DOHH2 (cell line): Measurements from ENCODE around the gene AQP7.
"Not testable (repeated sequence)": the region's sequence is repeated elsewhere in the genome, so short reads cannot be mapped to it uniquely, and the experiment has no call there.

ENCODE experiments used
- H3F3A ChIP-seq: fragments of 200-600 bp; sonication (generic), shearing (Covaris generic); 2 replicates; pipeline ENCODE4 v1.6.0; 2016; ENCODE audit warnings: antibody characterized with exemption, mild to moderate bottlenecking; ENCODE audit not compliant: control insufficient read depth, insufficient read depth
- H3K27ac ChIP-seq: fragments of 200-600 bp; sonication (generic); 2 replicates; pipeline ENCODE4 v1.5.1; 2014; ENCODE audit warnings: low read depth, mild to moderate bottlenecking, low read length, moderate library complexity
- H3K27me3 ChIP-seq: fragments of 200-600 bp; sonication (generic); 2 replicates; pipeline ENCODE4 v1.6.1; 2014; ENCODE audit warnings: mild to moderate bottlenecking, low read length, mixed read lengths; ENCODE audit not compliant: control insufficient read depth
- H3K36me3 ChIP-seq: fragments of 200-600 bp; sonication (generic); 2 replicates; pipeline ENCODE4 v1.6.1; 2014; ENCODE audit warnings: mild to moderate bottlenecking, low read length, moderate library complexity, mixed read lengths; ENCODE audit not compliant: control insufficient read depth
- H3K4me1 ChIP-seq: fragments of 200-600 bp; sonication (generic); 2 replicates; pipeline ENCODE4 v1.6.1; 2014; ENCODE audit warnings: mild to moderate bottlenecking, low read length, mixed read lengths; ENCODE audit not compliant: control insufficient read depth
- H3K4me2 ChIP-seq: fragments of 200-600 bp; sonication (generic); 2 replicates; pipeline ENCODE4 v1.6.0; 2014; ENCODE audit warnings: mild to moderate bottlenecking, low read length, moderate library complexity
- H3K4me3 ChIP-seq: fragments of 200-600 bp; sonication (generic); 2 replicates; pipeline ENCODE4 v1.5.1; 2014; ENCODE audit warnings: mild to moderate bottlenecking, low read length, mixed read lengths
- H3K79me2 ChIP-seq: fragments of 200-600 bp; sonication (generic); 2 replicates; pipeline ENCODE4 v1.6.1; 2014; ENCODE audit warnings: mild to moderate bottlenecking, low read length, mixed read lengths; ENCODE audit not compliant: control insufficient read depth
- H3K9me2 ChIP-seq: fragments of 200-600 bp; sonication (generic); replicated peaks from 2 replicates; pipeline ENCODE4 v1.6.1; 2014; ENCODE audit warnings: mild to moderate bottlenecking, low read length, mixed read lengths; ENCODE audit not compliant: control insufficient read depth
- H3K9me3 ChIP-seq: fragments of 200-600 bp; sonication (generic); 2 replicates; pipeline ENCODE4 v1.6.1; 2014; ENCODE audit warnings: antibody characterized with exemption, low read length, mixed read lengths; ENCODE audit not compliant: control insufficient read depth, insufficient read depth
- H4K20me1 ChIP-seq: fragments of 200-600 bp; sonication (generic); 2 replicates; pipeline ENCODE4 v1.6.0; 2014; ENCODE audit warnings: low read depth, mild to moderate bottlenecking, antibody characterized with exemption, low read length, moderate library complexity; ENCODE audit not compliant: control insufficient read depth, insufficient read depth
- EZH2phosphoT487 ChIP-seq: fragments of 200-600 bp; sonication (generic); IDR thresholded peaks from 2 replicates; pipeline ENCODE4 v1.6.1; 2017; ENCODE audit warnings: borderline replicate concordance, mild to moderate bottlenecking, antibody characterized with exemption, low read length, moderate library complexity, mixed read lengths
- TF ChIP-seq, protein P1 (sequence below): fragments of 200-600 bp; sonication (generic); IDR thresholded peaks from one replicate; pipeline ENCODE4 v1.5.1; 2014; ENCODE audit warnings: antibody characterized with exemption, mild to moderate bottlenecking, low read depth, low read length; ENCODE audit not compliant: poor library complexity, severe bottlenecking

Gene AQP7

DNA sequence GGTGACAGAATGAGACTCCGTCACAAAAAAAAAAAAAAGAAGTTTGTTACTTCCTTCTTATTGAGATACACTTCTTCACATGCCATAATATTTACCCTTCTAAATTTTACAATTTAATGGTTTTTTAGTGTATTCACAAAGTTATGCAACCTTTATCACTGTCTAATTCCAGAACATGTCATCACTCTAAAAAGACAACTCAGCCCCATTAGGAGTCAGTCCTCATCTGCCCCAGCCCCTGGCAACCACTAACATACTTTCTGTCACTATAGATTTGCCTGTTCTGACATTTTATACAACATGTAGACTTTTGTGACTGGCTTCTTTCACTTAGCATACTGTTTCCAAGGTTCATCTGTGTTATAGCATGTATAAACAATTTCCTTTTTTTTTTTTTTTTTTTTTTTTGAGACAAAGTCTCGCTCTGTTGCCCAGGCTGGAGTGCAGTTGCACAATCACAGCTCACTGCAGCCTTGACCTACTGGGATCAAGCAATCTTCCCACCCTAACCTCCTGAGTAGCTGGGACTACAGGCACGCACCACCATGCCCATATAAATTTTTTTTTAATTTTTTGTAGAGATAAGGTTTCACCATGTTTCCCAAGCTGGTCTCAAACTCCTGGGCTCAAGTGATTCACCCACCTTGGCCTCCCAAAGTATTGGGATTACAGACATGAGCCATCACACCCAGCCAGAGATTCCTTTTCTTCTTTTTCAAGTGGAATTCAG lies 27.1 kb upstream of the AQP7 start:
- Histone ChIP-seq H3K79me2 (no peaks in the 10 kb centered on the region), H3K4me2 (no peak overlapping the region)
- TF ChIP-seq, protein P1, sequence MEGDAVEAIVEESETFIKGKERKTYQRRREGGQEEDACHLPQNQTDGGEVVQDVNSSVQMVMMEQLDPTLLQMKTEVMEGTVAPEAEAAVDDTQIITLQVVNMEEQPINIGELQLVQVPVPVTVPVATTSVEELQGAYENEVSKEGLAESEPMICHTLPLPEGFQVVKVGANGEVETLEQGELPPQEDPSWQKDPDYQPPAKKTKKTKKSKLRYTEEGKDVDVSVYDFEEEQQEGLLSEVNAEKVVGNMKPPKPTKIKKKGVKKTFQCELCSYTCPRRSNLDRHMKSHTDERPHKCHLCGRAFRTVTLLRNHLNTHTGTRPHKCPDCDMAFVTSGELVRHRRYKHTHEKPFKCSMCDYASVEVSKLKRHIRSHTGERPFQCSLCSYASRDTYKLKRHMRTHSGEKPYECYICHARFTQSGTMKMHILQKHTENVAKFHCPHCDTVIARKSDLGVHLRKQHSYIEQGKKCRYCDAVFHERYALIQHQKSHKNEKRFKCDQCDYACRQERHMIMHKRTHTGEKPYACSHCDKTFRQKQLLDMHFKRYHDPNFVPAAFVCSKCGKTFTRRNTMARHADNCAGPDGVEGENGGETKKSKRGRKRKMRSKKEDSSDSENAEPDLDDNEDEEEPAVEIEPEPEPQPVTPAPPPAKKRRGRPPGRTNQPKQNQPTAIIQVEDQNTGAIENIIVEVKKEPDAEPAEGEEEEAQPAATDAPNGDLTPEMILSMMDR = no peak
- TF ChIP-seq EZH2phosphoT487 = no peak

GRCh38 chr9:33426843-33427293 lies 24.5 kb upstream of the AQP7 start:
- Histone ChIP-seq H4K20me1 (no peaks in the 10 kb centered on the region), H3K36me3 (no peaks in the 10 kb centered on the region), H3K9me3 (no peaks in the 10 kb centered on the region), H3K4me1 (no peaks in the 10 kb centered on the region), H3K27ac (no peak overlapping the region), H3F3A (no peaks in the 10 kb centered on the region), H3K9me2 (no peaks in the 10 kb centered on the region), H3K27me3 (no peaks in the 10 kb centered on the region), H3K4me3 (no peak overlapping the region), H3K4me2 (no peak overlapping the region), H3K79me2 (no peaks in the 10 kb centered on the region)
- TF ChIP-seq, protein P1 = no peak
- TF ChIP-seq EZH2phosphoT487 = no peak

More for the DNA sequence above, 27.1 kb upstream of the AQP7 start:
- H3F3A ChIP-seq = no peaks in the 10 kb centered on the region
- no peaks in the 10 kb centered on the region for H3K4me1 ChIP-seq
- H4K20me1 ChIP-seq = no peaks in the 10 kb centered on the region
- H3K4me3 ChIP-seq = no peak overlapping the region
- H3K9me3 ChIP-seq = no peaks in the 10 kb centered on the region
- no peaks in the 10 kb centered on the region for H3K36me3 ChIP-seq
- no peaks in the 10 kb centered on the region for H3K27me3 ChIP-seq
- H3K27ac ChIP-seq = no peak overlapping the region
- no peaks in the 10 kb centered on the region for H3K9me2 ChIP-seq

- H3K4me2 ChIP-seq = no peak overlapping the region
- H3K4me1 ChIP-seq = no peaks in the 10 kb centered on the region
- H3F3A ChIP-seq = no peaks in the 10 kb centered on the region
- no peak overlapping the region for H3K27ac ChIP-seq
- no peaks in the 10 kb centered on the region for H4K20me1 ChIP-seq
- H3K27me3 ChIP-seq = no peaks in the 10 kb centered on the region
- H3K36me3 ChIP-seq = no peaks in the 10 kb centered on the region
- H3K79me2 ChIP-seq = no peaks in the 10 kb centered on the region
- no peaks in the 10 kb centered on the region for H3K9me2 ChIP-seq
- no peak overlapping the region for H3K4me3 ChIP-seq
- H3K9me3 ChIP-seq = no peaks in the 10 kb centered on the region
- TF ChIP-seq, protein P1 = no peak
- TF ChIP-seq EZH2phosphoT487 = no peak
Measured at GRCh38 chr9:33425128-33425533, 22.8 kb upstream of the AQP7 start.

DNA sequence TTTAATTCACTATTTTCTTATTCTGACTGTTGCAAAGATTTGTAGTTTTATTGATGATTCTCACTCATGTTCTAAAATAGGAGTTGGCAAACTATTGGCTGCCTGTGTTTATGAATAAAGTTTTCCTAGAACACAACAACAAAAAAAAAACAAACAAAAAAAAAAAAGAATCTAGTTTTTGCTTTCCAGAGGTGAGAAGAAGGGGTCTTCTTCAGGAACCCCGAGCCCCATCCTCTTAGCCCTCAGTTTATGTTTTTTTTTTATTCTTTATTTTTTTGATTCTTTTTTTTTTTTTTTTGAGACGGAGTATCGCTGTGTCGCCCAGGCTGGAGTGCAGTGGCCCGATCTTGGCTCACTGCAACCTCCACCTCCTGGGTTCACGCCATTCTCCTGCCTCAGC lies 22.1 kb upstream of the AQP7 start:
- H3K27ac ChIP-seq, H3K9me3 ChIP-seq, H3K27me3 ChIP-seq, H4K20me1 ChIP-seq, H3K4me3 ChIP-seq, H3K79me2 ChIP-seq, H3K4me2 ChIP-seq, H3K9me2 ChIP-seq, H3K4me1 ChIP-seq, H3K36me3 ChIP-seq, H3F3A ChIP-seq: not testable (repeated sequence)

DNA sequence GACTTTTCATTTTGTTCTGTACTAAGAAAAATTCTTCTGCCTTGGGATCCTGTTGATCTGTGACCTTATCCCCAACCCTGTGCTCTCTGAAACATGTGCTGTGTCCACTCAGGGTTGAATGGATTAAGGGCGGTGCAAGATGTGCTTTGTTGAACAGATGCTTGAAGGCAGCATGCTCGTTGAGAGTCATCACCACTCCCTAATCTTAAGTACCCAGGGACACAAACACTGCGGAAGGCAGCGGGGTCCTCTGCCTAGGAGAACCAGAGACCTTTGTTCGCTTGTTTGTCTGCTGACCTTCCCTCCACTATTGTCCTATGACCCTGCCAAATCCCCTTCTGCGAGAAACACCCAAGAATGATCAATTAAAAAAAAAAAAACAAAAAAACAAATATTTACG lies 21.7 kb upstream of the AQP7 start:
- H3K9me3 ChIP-seq, H3K27me3 ChIP-seq, H3K4me2 ChIP-seq, H3K4me1 ChIP-seq, H3K79me2 ChIP-seq, H3K9me2 ChIP-seq, H4K20me1 ChIP-seq, H3F3A ChIP-seq, H3K27ac ChIP-seq, H3K36me3 ChIP-seq, H3K4me3 ChIP-seq: not testable (repeated sequence)
